Caco-2 (cell line): ENCODE data around the gene ANKRD44. TPM values are rescaled to one million over a fixed set of nuclear protein-coding genes. Genes with fewer than 3 reads are reported as not detected.

Experiments
- BruUV-seq: library from RNA; stranded (reverse); fragments of 400-500 nt; replicated peaks from 2 replicates; lab custom pipeline; 2021; lab: Mats Ljungman, UMichigan
- CTCF ChIA-PET: fragments of 300-600 bp; sonication (Branson Sonifier 250); formaldehyde crosslinking; loops from one replicate; lab custom pipeline; 2022; ENCODE audit warnings: antibody characterized with exemption; lab: Charles Lee
- POLR2A ChIA-PET: fragments of 300-600 bp; sonication (Branson Sonifier 250); formaldehyde crosslinking; loops from one replicate; lab custom pipeline; 2022; ENCODE audit warnings: antibody characterized with exemption; lab: Charles Lee
- DNase-seq, 2 experiments: peaks; one replicate each; pipeline versions ENCODE4 v3.0.0 to v3.0.0-alpha.2; 2020 to 2022
- H3K27me3 ChIP-seq: replicated peaks from 2 replicates; pipeline ENCODE4 v1.6.0; 2011; ENCODE audit warnings: low read length; ENCODE audit not compliant: control insufficient read depth, insufficient read depth
- H3K36me3 ChIP-seq: 2 replicates; pipeline ENCODE4 v1.5.1; 2011; ENCODE audit warnings: low read length; ENCODE audit not compliant: control insufficient read depth, insufficient read depth
- H3K4me1 ChIP-seq: fragments of 250-450 bp; sonication (Bioruptor Pico); 2 replicates; pipeline ENCODE4 v1.5.1; 2020; ENCODE audit warnings: mild to moderate bottlenecking
- H3K4me3 ChIP-seq: 2 replicates; pipeline ENCODE4 v1.5.1; 2011; ENCODE audit warnings: low read depth, mild to moderate bottlenecking, control low read depth, low read length
- H3K9me3 ChIP-seq: fragments of 250-450 bp; sonication (Bioruptor Pico); 2 replicates; pipeline ENCODE4 v1.5.1; 2020; ENCODE audit warnings: mild to moderate bottlenecking, moderate library complexity
- H3K27ac Mint-ChIP-seq: one replicate; pipeline ENCODE4 v1.8.0; 2022; ENCODE audit warnings: mixed read lengths; ENCODE audit not compliant: unreplicated experiment
- H3K27me3 Mint-ChIP-seq: one replicate; pipeline ENCODE4 v1.8.0; 2022; ENCODE audit warnings: mixed read lengths; ENCODE audit not compliant: insufficient read depth, unreplicated experiment
- H3K36me3 Mint-ChIP-seq: one replicate; pipeline ENCODE4 v1.8.0; 2022; ENCODE audit warnings: mild to moderate bottlenecking, mixed read lengths; ENCODE audit not compliant: insufficient read depth, unreplicated experiment
- H3K4me1 Mint-ChIP-seq: one replicate; pipeline ENCODE4 v1.8.0; 2022; ENCODE audit warnings: low read depth, mixed read lengths; ENCODE audit not compliant: unreplicated experiment
- H3K4me3 Mint-ChIP-seq: one replicate; pipeline ENCODE4 v1.8.0; 2022; ENCODE audit warnings: mild to moderate bottlenecking, moderate library complexity, mixed read lengths; ENCODE audit not compliant: unreplicated experiment
- H3K9me3 Mint-ChIP-seq: one replicate; pipeline ENCODE4 v1.8.0; 2022; ENCODE audit warnings: mixed read lengths; ENCODE audit not compliant: unreplicated experiment
- CTCF ChIP-seq, 2 experiments: fragments of 200-600 bp in 1 of 2; IDR thresholded peaks; 1 replicate in 1 of 2; 2 replicates in 1 of 2; pipeline versions ENCODE4 v1.5.1 to v1.8.0; 2011 to 2022; ENCODE audit warnings: antibody characterized with exemption in 1 of 2, control low read depth in 1 of 2, inconsistent platforms in 1 of 2, low read depth in 1 of 2, low read length in 1 of 2, mild to moderate bottlenecking in 1 of 2, moderate library complexity in 1 of 2; ENCODE audit not compliant: insufficient read depth in 1 of 2, severe bottlenecking in 1 of 2, unreplicated experiment in 1 of 2
- intact Hi-C: fragments of 100-400 bp; cut with micrococcal nuclease; formaldehyde crosslinking; loops from one replicate; pipeline ENCODE4 v1.10.0; 2022; ENCODE audit not compliant: unreplicated experiment
- total RNA-seq: library from RNA; stranded (reverse); gene quantifications from 2 replicates; pipeline ENCODE4 v1.2.3, GENCODE V29; 2022

The ANKRD44 gene
- total RNA-seq, 1 experiment from 2014 or later, result 1.0 TPM

- H3K27me3 Mint-ChIP-seq, result peaks cover 15% of the 10 kb centered on the region
- BruUV-seq, result no TSS peak
Observed at GRCh38 chr2:197191940-197192322, 118.6 kb downstream of the ANKRD44 start.

GRCh38 chr2:197191177-197191939 is 119.2 kb downstream of the ANKRD44 start:
- TF ChIP-seq CTCF (IDR thresholded peaks at IDR 0.05; ENCODE audit: insufficient read depth in 1 of 2, low read depth in 1 of 2, low read length in 1 of 2, severe bottlenecking in 1 of 2, unreplicated experiment in 1 of 2), result peak; percentile 47 to 66
- peaks cover 1% of the 10 kb centered on the region; the same call in 1 of the 2 replicates for H3K27me3 ChIP-seq
- Mint-ChIP-seq H3K27me3 (peaks cover 12% of the 10 kb centered on the region), H3K27ac (no peak overlapping the region), H3K36me3 (no peaks in the 10 kb centered on the region), H3K9me3 (no peaks in the 10 kb centered on the region), H3K4me1 (no peaks in the 10 kb centered on the region), H3K4me3 (no peak overlapping the region)
- ChIA-PET CTCF (interaction anchor here (1.0 to 1.2 kb wide), 3 partner anchors 78 to 187 kb away, joined by 3 to 5 read pairs (median 3); no protein-coding TSS in a partner anchor), POLR2A (no interaction called here)
- no peaks in the 10 kb centered on the region for H3K36me3 ChIP-seq
- intact Hi-C loops, result loop anchor here (1.0 kb wide), 4 partner anchors 78 to 587 kb away; no protein-coding TSS in a partner anchor
- no peaks in the 10 kb centered on the region for H3K9me3 ChIP-seq
- no TSS peak for BruUV-seq
- peak in 1 of 2 experiments; percentile 46 for DNase-seq
- H3K4me3 ChIP-seq, result no peak overlapping the region
- no peaks in the 10 kb centered on the region for H3K4me1 ChIP-seq

More at GRCh38 chr2:197191940-197192322, 118.6 kb downstream of the ANKRD44 start:
- Histone ChIP-seq H3K4me3 (no peak overlapping the region), H3K36me3 (no peaks in the 10 kb centered on the region), H3K4me1 (no peaks in the 10 kb centered on the region), H3K9me3 (no peaks in the 10 kb centered on the region), H3K27me3 (peaks cover 1% of the 10 kb centered on the region; the same call in 1 of the 2 replicates)
- Mint-ChIP-seq H3K36me3 (no peaks in the 10 kb centered on the region), H3K4me3 (no peak overlapping the region), H3K9me3 (no peaks in the 10 kb centered on the region), H3K27ac (no peak overlapping the region), H3K4me1 (no peaks in the 10 kb centered on the region)
- ChIA-PET POLR2A (no interaction called here), CTCF (interaction anchor here (1.2 kb wide), 2 partner anchors 173 to 187 kb away, joined by 3 to 5 read pairs; no protein-coding TSS in a partner anchor)
- intact Hi-C loops, result loop anchor here (1.0 kb wide), 4 partner anchors 79 to 586 kb away; no protein-coding TSS in a partner anchor
- DNase-seq, result no peak
- TF ChIP-seq CTCF (IDR thresholded peaks at IDR 0.05; ENCODE audit: insufficient read depth in 1 of 2, low read depth in 1 of 2, low read length in 1 of 2, severe bottlenecking in 1 of 2, unreplicated experiment in 1 of 2), result no peak

GRCh38 chr2:197190100-197190432 is 120.5 kb downstream of the ANKRD44 start:
- peaks cover 9% of the 10 kb centered on the region for H3K27me3 Mint-ChIP-seq
- no peak overlapping the region for H3K4me3 ChIP-seq
- no peak overlapping the region for H3K4me3 Mint-ChIP-seq
- no peaks in the 10 kb centered on the region for H3K9me3 ChIP-seq
- H3K36me3 ChIP-seq, result no peaks in the 10 kb centered on the region
- TF ChIP-seq CTCF (IDR thresholded peaks at IDR 0.05; ENCODE audit: insufficient read depth in 1 of 2, low read depth in 1 of 2, low read length in 1 of 2, severe bottlenecking in 1 of 2, unreplicated experiment in 1 of 2), result no peak
- ChIA-PET CTCF (interaction anchor here (0.5 to 1.0 kb wide), 3 partner anchors 8 to 1108 kb away, joined by 3 to 4 read pairs (median 4); no protein-coding TSS in a partner anchor), POLR2A (no interaction called here)
- H3K9me3 Mint-ChIP-seq, result no peaks in the 10 kb centered on the region
- no peaks in the 10 kb centered on the region for H3K4me1 ChIP-seq
- H3K27me3 ChIP-seq, result peaks cover 1% of the 10 kb centered on the region; the same call in 1 of the 2 replicates
- no peaks in the 10 kb centered on the region for H3K36me3 Mint-ChIP-seq
- no TSS peak for BruUV-seq
- intact Hi-C loops, result no loop called here
- H3K27ac Mint-ChIP-seq, result no peak overlapping the region
- no peak for DNase-seq
- H3K4me1 Mint-ChIP-seq, result no peaks in the 10 kb centered on the region
